Measurements from ENCODE around the gene CFAP70. TPM values are rescaled to one million over a fixed set of nuclear protein-coding genes. Genes with fewer than 3 reads are reported as not detected.

CFAP70 gene
- total RNA-seq, 1 donor = 0.43 TPM

- DNase-seq (ENCODE audit: low read depth) = no peak
- no peak overlapping the region for H3K4me3 ChIP-seq (ENCODE audit: low read depth, low read length)
- TF ChIP-seq CTCF (IDR thresholded peaks at IDR 0.05; ENCODE audit: insufficient read depth, low read depth, low read length) = no peak
These were observed 152.3 kb downstream of the CFAP70 start for GRCh38 chr10:73206385-73206784.

- no peak overlapping the region for H3K4me3 ChIP-seq (ENCODE audit: low read depth, low read length)
- DNase-seq (ENCODE audit: low read depth) = no peak
- no peak for TF ChIP-seq CTCF (IDR thresholded peaks at IDR 0.05; ENCODE audit: insufficient read depth, low read depth, low read length)
These were observed 152.8 kb downstream of the CFAP70 start for GRCh38 chr10:73205890-73206289.

GRCh38 chr10:73205081-73205480 lies 153.6 kb downstream of the CFAP70 start:
- H3K4me3 ChIP-seq (ENCODE audit: low read depth, low read length) = no peak overlapping the region
- no peak for TF ChIP-seq CTCF (IDR thresholded peaks at IDR 0.05; ENCODE audit: insufficient read depth, low read depth, low read length)
- DNase-seq (ENCODE audit: low read depth) = no peak

Small RNA genes lying within 50 kb of the gene (small RNA-seq; reads per million reads assigned to genes)
- gene RF00019 = not detected
- not detected for gene RNU6-833P

Other genes starting within 250 kb of the CFAP70 start
- 1.7 and 3.2 TPM in 2 replicates for gene NUDT13, start 248.4 kb downstream of the CFAP70 start, total RNA-seq
- 31.6 and 33.2 TPM in 2 replicates for gene ECD, start 190.9 kb downstream of the CFAP70 start, total RNA-seq
- gene FAM149B1, start 190.7 kb downstream of the CFAP70 start, total RNA-seq = 19.6 and 28.5 TPM in 2 replicates
- 23.5 and 28.1 TPM in 2 replicates for gene DNAJC9, start 111.6 kb downstream of the CFAP70 start, total RNA-seq
- gene MRPS16, start 106.2 kb downstream of the CFAP70 start, total RNA-seq = 69.6 and 80.7 TPM in 2 replicates
- 98.6 and 118 TPM in 2 replicates for gene ANXA7, start 55.2 kb upstream of the CFAP70 start, total RNA-seq
- gene MSS51, start 74.7 kb upstream of the CFAP70 start, total RNA-seq = 1.3 TPM in 2 replicates
- gene PPP3CB, start 137.2 kb upstream of the CFAP70 start, total RNA-seq = 23.2 and 27.2 TPM in 2 replicates
- gene USP54, start 232.5 kb upstream of the CFAP70 start, total RNA-seq = 13.5 and 14.2 TPM in 2 replicates

Measured in fibroblast of villous mesenchyme (primary cell).